Posterior vena cava (tissue), 2 donors: ENCODE results near the gene ZNF350. TPM values are rescaled to one million over a fixed set of nuclear protein-coding genes. Genes with fewer than 3 reads are reported as not detected.

Source experiments
- DNase-seq: peaks from one replicate; pipeline ENCODE4 v3.0.0-alpha.2; 2020; ENCODE audit warnings: low spot score
- intact Hi-C, 2 donors: fragments of 100-400 bp; cut with DNase I; formaldehyde crosslinking; loops; one replicate each; pipeline versions ENCODE4 v1.14.1 to v1.14.2; 2022 to 2023
- total RNA-seq, 2 donors: library from RNA; stranded (reverse); fragmentation: NEBNext Ultra II Directional; extraction: Animal tissue kit (Norgen Biotek cat#: 25700); gene quantifications; one replicate each; pipeline ENCODE4 v1.2.1, GENCODE V29; 2021
- donor health status: DM: yes; HTN: yes; CAD: no.
- donor health status: DM: yes; HTN: yes; CAD: no.

ZNF350 gene
- total RNA-seq, 2 donors from 2014 or later, result 11.2 to 12.1 TPM

DNA sequence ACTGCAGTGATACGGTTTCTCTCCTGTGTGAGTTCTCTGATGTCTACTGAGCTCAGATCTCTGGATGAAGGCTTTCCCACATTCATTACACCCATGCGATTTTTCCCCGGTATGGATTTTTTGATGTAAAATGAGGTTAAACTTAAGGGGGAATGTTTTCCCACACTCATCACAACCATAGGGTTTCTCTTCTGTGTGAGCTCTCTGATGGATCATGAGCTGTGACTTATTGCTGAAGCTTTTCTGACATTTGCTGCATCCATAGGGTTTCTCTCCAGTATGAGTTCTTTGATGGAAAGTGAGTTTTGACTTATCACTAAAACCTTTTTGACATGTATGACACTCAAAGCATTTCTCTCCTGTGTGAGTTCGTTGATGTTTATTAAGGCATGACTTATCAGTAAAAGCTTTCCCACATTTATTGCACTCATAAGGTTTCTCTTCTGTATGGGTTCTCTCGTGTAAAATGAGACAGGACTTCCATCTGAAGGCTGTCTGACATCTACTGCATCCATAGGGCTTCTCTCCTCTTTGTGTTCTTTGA lies 71.2 kb downstream of the ZNF350 start:
- DNase-seq, result no peak
- intact Hi-C loops, result no loop called here

Other genes with a start within 250 kb of the ZNF350 start
- gene FPR1, start 235.0 kb downstream of the ZNF350 start, total RNA-seq, result 10 to 100 TPM; 24.0 to 38.3 TPM
- 1 to 10 TPM; 1.7 to 6.9 TPM for gene FPR2, start 225.7 kb downstream of the ZNF350 start, total RNA-seq
- gene FPR3, start 191.7 kb downstream of the ZNF350 start, total RNA-seq, result 10 to 100 TPM; 14.5 to 15.0 TPM
- 10 to 100 TPM in 1 of 2 donors, 1 to 10 TPM in 1; 9.3 to 10.0 TPM for gene ZNF577, start 98.9 kb downstream of the ZNF350 start, total RNA-seq
- 10 to 100 TPM; 13.1 to 13.9 TPM for gene ZNF649, start 81.8 kb downstream of the ZNF350 start, total RNA-seq
- gene ZNF613, start 59.4 kb downstream of the ZNF350 start, total RNA-seq, result 1 to 10 TPM; 6.7 to 7.0 TPM
- 10 to 100 TPM; 12.4 to 13.4 TPM for gene ZNF615, start 21.4 kb upstream of the ZNF350 start, total RNA-seq
- 1 to 10 TPM; 7.6 to 9.8 TPM for gene ZNF614, start 41.5 kb upstream of the ZNF350 start, total RNA-seq
- gene ZNF432, start 62.0 kb upstream of the ZNF350 start, total RNA-seq, result 10 to 100 TPM; 12.5 to 18.1 TPM
- 10 to 100 TPM; 25.5 to 29.0 TPM for gene ZNF841, start 108.9 kb upstream of the ZNF350 start, total RNA-seq
- 10 to 100 TPM in 1 of 2 donors, 1 to 10 TPM in 1; 9.6 to 11.2 TPM for gene ZNF616, start 153.1 kb upstream of the ZNF350 start, total RNA-seq
- 10 to 100 TPM; 12.0 to 14.4 TPM for gene ZNF836, start 184.8 kb upstream of the ZNF350 start, total RNA-seq
- 100 to 1,000 TPM; 164 to 207 TPM for gene PPP2R1A, start 203.2 kb upstream of the ZNF350 start, total RNA-seq